ENCODE data around the gene ANKS1B. TPM values are rescaled to one million over a fixed set of nuclear protein-coding genes. Genes with fewer than 3 reads are reported as not detected.

Gene ANKS1B
- total RNA-seq, 1 experiment from 2014 or later: 0.54 TPM

- RAD21 ChIA-PET (ENCODE audit: low non-redundant PET in 1 of 2, low total read pairs in 2 of 2, uncharacterized antibody in 2 of 2, unreplicated experiment in 2 of 2): no interaction called here
Observed at GRCh38 chr12:99036566-99036965, 948.2 kb downstream of the ANKS1B start.

More at GRCh38 chr12:99036566-99036965, 948.2 kb downstream of the ANKS1B start:
- ChIA-PET POLR2A (no interaction called here), CTCF (no interaction called here)
- Histone ChIP-seq H3K9ac (ENCODE audit: low read length) (no peak overlapping the region), H3K27ac (ENCODE audit: low read depth, low read length) (no peak overlapping the region), H3K36me3 (ENCODE audit: control insufficient read depth in 1 of 2, insufficient read depth in 2 of 2, low read length in 2 of 2) (no peaks in the 10 kb centered on the region), H3K79me2 (ENCODE audit: insufficient read depth, low read length) (no peaks in the 10 kb centered on the region), H3K4me1 (ENCODE audit: control insufficient read depth in 1 of 2, insufficient read depth in 2 of 2, low read length in 2 of 2) (no peaks in the 10 kb centered on the region), H3K4me3 (replicated peaks in 1 of 2; ENCODE audit: low read depth in 1 of 2, low read length in 2 of 2) (no peak overlapping the region), H3K9me2 (ENCODE audit: insufficient read depth) (no peaks in the 10 kb centered on the region), H3K4me2 (ENCODE audit: low read length) (no peak overlapping the region), H3K27me3 (ENCODE audit: insufficient read depth, low read length) (peaks cover 28% of the 10 kb centered on the region), H3K9me3 (ENCODE audit: control insufficient read depth in 1 of 2, insufficient read depth in 1 of 2, low read depth in 1 of 2, low read length in 2 of 2) (no peaks in the 10 kb centered on the region), H4K20me1 (ENCODE audit: insufficient read depth) (no peaks in the 10 kb centered on the region), H2AFZ (ENCODE audit: low read depth, low read length, poor library complexity, severe bottlenecking) (no peak overlapping the region)
- ATAC-seq: no peak
- BruUV-seq (replicated peaks): no TSS peak
- DNase-seq (ENCODE audit: low read depth, low spot score): no peak
- TF ChIP-seq RAD21 (IDR thresholded peaks at IDR 0.05; ENCODE audit: low read depth): no peak
- TF ChIP-seq CBX3 (IDR thresholded peaks at IDR 0.05; ENCODE audit: low read depth): no peak
- TF ChIP-seq TCF7L2 (IDR thresholded peaks at IDR 0.05; ENCODE audit: borderline replicate concordance, extremely low read depth, insufficient read depth, insufficient read length): no peak
- TF ChIP-seq, protein P1, sequence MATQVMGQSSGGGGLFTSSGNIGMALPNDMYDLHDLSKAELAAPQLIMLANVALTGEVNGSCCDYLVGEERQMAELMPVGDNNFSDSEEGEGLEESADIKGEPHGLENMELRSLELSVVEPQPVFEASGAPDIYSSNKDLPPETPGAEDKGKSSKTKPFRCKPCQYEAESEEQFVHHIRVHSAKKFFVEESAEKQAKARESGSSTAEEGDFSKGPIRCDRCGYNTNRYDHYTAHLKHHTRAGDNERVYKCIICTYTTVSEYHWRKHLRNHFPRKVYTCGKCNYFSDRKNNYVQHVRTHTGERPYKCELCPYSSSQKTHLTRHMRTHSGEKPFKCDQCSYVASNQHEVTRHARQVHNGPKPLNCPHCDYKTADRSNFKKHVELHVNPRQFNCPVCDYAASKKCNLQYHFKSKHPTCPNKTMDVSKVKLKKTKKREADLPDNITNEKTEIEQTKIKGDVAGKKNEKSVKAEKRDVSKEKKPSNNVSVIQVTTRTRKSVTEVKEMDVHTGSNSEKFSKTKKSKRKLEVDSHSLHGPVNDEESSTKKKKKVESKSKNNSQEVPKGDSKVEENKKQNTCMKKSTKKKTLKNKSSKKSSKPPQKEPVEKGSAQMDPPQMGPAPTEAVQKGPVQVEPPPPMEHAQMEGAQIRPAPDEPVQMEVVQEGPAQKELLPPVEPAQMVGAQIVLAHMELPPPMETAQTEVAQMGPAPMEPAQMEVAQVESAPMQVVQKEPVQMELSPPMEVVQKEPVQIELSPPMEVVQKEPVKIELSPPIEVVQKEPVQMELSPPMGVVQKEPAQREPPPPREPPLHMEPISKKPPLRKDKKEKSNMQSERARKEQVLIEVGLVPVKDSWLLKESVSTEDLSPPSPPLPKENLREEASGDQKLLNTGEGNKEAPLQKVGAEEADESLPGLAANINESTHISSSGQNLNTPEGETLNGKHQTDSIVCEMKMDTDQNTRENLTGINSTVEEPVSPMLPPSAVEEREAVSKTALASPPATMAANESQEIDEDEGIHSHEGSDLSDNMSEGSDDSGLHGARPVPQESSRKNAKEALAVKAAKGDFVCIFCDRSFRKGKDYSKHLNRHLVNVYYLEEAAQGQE (IDR thresholded peaks at IDR 0.05; ENCODE audit: low read depth): no peak
- TF ChIP-seq, protein P2, sequence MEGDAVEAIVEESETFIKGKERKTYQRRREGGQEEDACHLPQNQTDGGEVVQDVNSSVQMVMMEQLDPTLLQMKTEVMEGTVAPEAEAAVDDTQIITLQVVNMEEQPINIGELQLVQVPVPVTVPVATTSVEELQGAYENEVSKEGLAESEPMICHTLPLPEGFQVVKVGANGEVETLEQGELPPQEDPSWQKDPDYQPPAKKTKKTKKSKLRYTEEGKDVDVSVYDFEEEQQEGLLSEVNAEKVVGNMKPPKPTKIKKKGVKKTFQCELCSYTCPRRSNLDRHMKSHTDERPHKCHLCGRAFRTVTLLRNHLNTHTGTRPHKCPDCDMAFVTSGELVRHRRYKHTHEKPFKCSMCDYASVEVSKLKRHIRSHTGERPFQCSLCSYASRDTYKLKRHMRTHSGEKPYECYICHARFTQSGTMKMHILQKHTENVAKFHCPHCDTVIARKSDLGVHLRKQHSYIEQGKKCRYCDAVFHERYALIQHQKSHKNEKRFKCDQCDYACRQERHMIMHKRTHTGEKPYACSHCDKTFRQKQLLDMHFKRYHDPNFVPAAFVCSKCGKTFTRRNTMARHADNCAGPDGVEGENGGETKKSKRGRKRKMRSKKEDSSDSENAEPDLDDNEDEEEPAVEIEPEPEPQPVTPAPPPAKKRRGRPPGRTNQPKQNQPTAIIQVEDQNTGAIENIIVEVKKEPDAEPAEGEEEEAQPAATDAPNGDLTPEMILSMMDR (IDR thresholded peaks at IDR 0.05 in 2 of 3, conservative IDR thresholded peaks at IDR 0.05 in 1 of 3; ENCODE audit: borderline replicate concordance in 1 of 3, insufficient read depth in 1 of 3, low read depth in 2 of 3, low read length in 2 of 3): no peak
- no peak for TF ChIP-seq ELF1 (IDR thresholded peaks at IDR 0.05; ENCODE audit: borderline replicate concordance, low read depth)
- TF ChIP-seq CEBPB (IDR thresholded peaks at IDR 0.05; ENCODE audit: low read depth): no peak
- no peak for TF ChIP-seq JUND (IDR thresholded peaks at IDR 0.05)
- no peak for TF ChIP-seq EGR1 (IDR thresholded peaks at IDR 0.05; ENCODE audit: low read depth)
- TF ChIP-seq EZH2 (IDR thresholded peaks at IDR 0.05): no peak
- no peak for TF ChIP-seq POLR2AphosphoS5 (IDR thresholded peaks at IDR 0.05; ENCODE audit: low read depth, low read length)
- TF ChIP-seq, protein P3, sequence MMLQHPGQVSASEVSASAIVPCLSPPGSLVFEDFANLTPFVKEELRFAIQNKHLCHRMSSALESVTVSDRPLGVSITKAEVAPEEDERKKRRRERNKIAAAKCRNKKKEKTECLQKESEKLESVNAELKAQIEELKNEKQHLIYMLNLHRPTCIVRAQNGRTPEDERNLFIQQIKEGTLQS (IDR thresholded peaks at IDR 0.05): no peak
- no peak for TF ChIP-seq YY1 (IDR thresholded peaks at IDR 0.05; ENCODE audit: extremely low read depth, insufficient replicate concordance, low read depth, low read length)
- TF ChIP-seq ZFX (IDR thresholded peaks at IDR 0.05): no peak
- intact Hi-C loops (cut with micrococcal nuclease): no loop called here

Measured in HCT116 (cell line).